ENCODE results near the gene RIMS1.
A peak's percentile ranks its signal among the peaks of the same experiment; 100 is the strongest.

RIMS1 gene

GRCh38 chr6:72420409-72420808, 534.1 kb downstream of the RIMS1 start:
- no peak for DNase-seq

GRCh38 chr6:72421387-72421786, 535.0 kb downstream of the RIMS1 start:
- no peak for DNase-seq

GRCh38 chr6:72422171-72422570, 535.8 kb downstream of the RIMS1 start:
- DNase-seq = no peak

GRCh38 chr6:72424476-72424875, 538.1 kb downstream of the RIMS1 start:
- DNase-seq = no peak

GRCh38 chr6:72425003-72425681, 538.8 kb downstream of the RIMS1 start:
- DNase-seq = peak in 1 of 2 experiments; percentile 7

GRCh38 chr6:72440611-72441010, 554.3 kb downstream of the RIMS1 start:
- DNase-seq = no peak

- DNase-seq = no peak
These were observed 560.1 kb downstream of the RIMS1 start for GRCh38 chr6:72446430-72446829.
